Measurements from ENCODE around the gene CHST15.

GRCh38 chr10:124064676-124065075 is 28.7 kb downstream of the CHST15 start:
- TF ChIP-seq GABPA (IDR thresholded peaks at IDR 0.05 in 1 of 2, conservative IDR thresholded peaks at IDR 0.05 in 1 of 2) (no peak), ATF3 (IDR thresholded peaks at IDR 0.05) (no peak), TAF1 (conservative IDR thresholded peaks at IDR 0.05) (no peak), HNF4A (conservative IDR thresholded peaks at IDR 0.05) (no peak), CTCF (IDR thresholded peaks at IDR 0.05; ENCODE audit: low read depth, low read length, missing input control) (no peak), YY1 (IDR thresholded peaks at IDR 0.05) (no peak)
